Measurements from ENCODE around the gene KCNIP1. TPM values are rescaled to one million over a fixed set of nuclear protein-coding genes. Genes with fewer than 3 reads are reported as not detected.

The KCNIP1 gene
- total and polyA plus RNA-seq, 4 donors, result 0.13 to 1.8 (median 0.72) TPM

DNA sequence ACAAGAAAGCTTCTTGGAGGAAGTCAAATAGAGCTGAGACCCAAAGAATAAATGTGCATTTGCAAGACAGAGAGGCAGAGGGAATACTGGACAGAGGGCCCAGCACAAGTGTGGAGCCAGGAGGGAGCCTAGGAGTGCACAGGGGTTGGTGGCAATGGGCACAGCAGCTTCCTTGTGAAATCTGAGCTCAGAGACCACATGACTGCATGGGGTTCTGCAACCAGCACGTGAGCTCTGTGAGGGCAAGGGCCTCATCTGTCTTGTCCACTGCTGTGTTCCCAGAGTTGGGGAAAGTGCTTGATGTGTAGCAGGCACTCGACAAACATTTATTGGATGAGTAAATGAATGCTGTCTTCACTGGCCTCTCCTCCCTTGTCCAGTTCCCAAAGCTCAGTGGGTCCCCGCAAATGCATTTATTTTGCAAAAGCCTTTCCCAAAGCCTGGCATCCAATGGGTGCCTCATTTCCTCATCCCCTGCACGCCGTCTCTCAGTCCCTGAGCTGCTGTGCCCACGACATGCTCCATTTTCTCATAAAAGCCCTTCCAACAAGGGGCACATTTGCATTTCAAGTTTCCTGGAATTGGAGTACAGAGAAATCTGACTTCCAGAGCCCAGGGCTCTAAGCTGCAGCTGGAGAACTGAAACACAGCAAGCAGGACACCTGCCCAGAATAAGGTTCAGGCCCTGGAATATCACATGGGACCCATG is 58.5 kb downstream of the KCNIP1 start:
- Histone ChIP-seq H3K36me3 (ENCODE audit: control insufficient read depth in 4 of 4, insufficient read depth in 4 of 4, low read length in 4 of 4) (no peaks in the 10 kb centered on the region), H3K27me3 (ENCODE audit: control insufficient read depth in 3 of 3, insufficient read depth in 3 of 3, low read length in 2 of 3) (no peaks in the 10 kb centered on the region), H3K27ac (ENCODE audit: low read depth in 1 of 2, low read length in 1 of 2) (no peak overlapping the region), H3K4me3 (no peak overlapping the region), H3K4me1 (ENCODE audit: control insufficient read depth in 5 of 5, insufficient read depth in 5 of 5, low read length in 5 of 5) (no peaks in the 10 kb centered on the region), H3K9me3 (ENCODE audit: control insufficient read depth in 4 of 4, insufficient read depth in 3 of 4, low read length in 3 of 4) (peaks cover 0 to 2% (median 0%) of the 10 kb centered on the region in 4 donors), H3K9ac (ENCODE audit: insufficient read depth in 1 of 2, low read length in 2 of 2) (no peak overlapping the region)
- TF ChIP-seq, protein P1, sequence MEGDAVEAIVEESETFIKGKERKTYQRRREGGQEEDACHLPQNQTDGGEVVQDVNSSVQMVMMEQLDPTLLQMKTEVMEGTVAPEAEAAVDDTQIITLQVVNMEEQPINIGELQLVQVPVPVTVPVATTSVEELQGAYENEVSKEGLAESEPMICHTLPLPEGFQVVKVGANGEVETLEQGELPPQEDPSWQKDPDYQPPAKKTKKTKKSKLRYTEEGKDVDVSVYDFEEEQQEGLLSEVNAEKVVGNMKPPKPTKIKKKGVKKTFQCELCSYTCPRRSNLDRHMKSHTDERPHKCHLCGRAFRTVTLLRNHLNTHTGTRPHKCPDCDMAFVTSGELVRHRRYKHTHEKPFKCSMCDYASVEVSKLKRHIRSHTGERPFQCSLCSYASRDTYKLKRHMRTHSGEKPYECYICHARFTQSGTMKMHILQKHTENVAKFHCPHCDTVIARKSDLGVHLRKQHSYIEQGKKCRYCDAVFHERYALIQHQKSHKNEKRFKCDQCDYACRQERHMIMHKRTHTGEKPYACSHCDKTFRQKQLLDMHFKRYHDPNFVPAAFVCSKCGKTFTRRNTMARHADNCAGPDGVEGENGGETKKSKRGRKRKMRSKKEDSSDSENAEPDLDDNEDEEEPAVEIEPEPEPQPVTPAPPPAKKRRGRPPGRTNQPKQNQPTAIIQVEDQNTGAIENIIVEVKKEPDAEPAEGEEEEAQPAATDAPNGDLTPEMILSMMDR (IDR thresholded peaks at IDR 0.05; ENCODE audit: control extremely low read depth, extremely low read depth), result no peak
- ATAC-seq (ENCODE audit: insufficient read depth, low FRiP score), result no peak
- DNase-seq, result no peak
- 79 to 82% methylated on average over 6 of the region's 6 CpGs for WGBS, 2 donors

DNA sequence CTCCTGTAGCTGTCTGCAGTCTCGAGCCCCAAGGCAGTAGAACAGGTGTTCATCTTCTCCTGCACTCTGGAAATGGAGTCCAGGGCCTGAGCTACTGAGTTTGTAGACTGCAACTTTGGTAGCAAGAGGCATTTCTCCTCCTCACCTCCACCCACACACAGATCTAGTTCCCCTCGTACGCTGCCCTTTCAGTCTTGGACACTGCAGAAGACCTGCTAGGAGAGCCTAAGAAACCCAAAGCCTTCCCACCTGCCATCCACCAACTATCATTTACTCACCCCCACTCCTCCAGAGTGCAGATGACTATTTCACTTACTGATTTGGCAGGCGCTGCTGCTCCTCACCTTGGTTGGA is 59.0 kb downstream of the KCNIP1 start:
- Histone ChIP-seq H3K9me3 (ENCODE audit: control insufficient read depth in 4 of 4, insufficient read depth in 3 of 4, low read length in 3 of 4) (peaks cover 0 to 2% (median 0%) of the 10 kb centered on the region in 4 donors), H3K4me3 (no peak overlapping the region), H3K4me1 (ENCODE audit: control insufficient read depth in 5 of 5, insufficient read depth in 5 of 5, low read length in 5 of 5) (no peaks in the 10 kb centered on the region), H3K36me3 (ENCODE audit: control insufficient read depth in 4 of 4, insufficient read depth in 4 of 4, low read length in 4 of 4) (no peaks in the 10 kb centered on the region), H3K9ac (ENCODE audit: insufficient read depth in 1 of 2, low read length in 2 of 2) (no peak overlapping the region), H3K27ac (ENCODE audit: low read depth in 1 of 2, low read length in 1 of 2) (no peak overlapping the region), H3K27me3 (ENCODE audit: control insufficient read depth in 3 of 3, insufficient read depth in 3 of 3, low read length in 2 of 3) (no peaks in the 10 kb centered on the region)
- ATAC-seq (ENCODE audit: insufficient read depth, low FRiP score) (no peak), DNase-seq (no peak)
- TF ChIP-seq, protein P1 (IDR thresholded peaks at IDR 0.05; ENCODE audit: control extremely low read depth, extremely low read depth), result no peak
- WGBS, 2 donors, result 81 to 86% methylated on average over 4 of the region's 4 CpGs

- H3K36me3 ChIP-seq (ENCODE audit: control insufficient read depth in 4 of 4, insufficient read depth in 4 of 4, low read length in 4 of 4), result no peaks in the 10 kb centered on the region
- H3K27me3 ChIP-seq (ENCODE audit: control insufficient read depth in 3 of 3, insufficient read depth in 3 of 3, low read length in 2 of 3), result no peaks in the 10 kb centered on the region
- ATAC-seq (ENCODE audit: insufficient read depth, low FRiP score) (no peak), DNase-seq (no peak)
- no peaks in the 10 kb centered on the region for H3K4me1 ChIP-seq (ENCODE audit: control insufficient read depth in 5 of 5, insufficient read depth in 5 of 5, low read length in 5 of 5)
- H3K4me3 ChIP-seq, result no peak overlapping the region
- WGBS, 2 donors, result 62 to 74% methylated on average over 12 of the region's 12 CpGs
- H3K9ac ChIP-seq (ENCODE audit: insufficient read depth in 1 of 2, low read length in 2 of 2), result no peak overlapping the region
- H3K9me3 ChIP-seq (ENCODE audit: control insufficient read depth in 4 of 4, insufficient read depth in 3 of 4, low read length in 3 of 4), result peaks cover 0 to 2% (median 0%) of the 10 kb centered on the region in 4 donors
- H3K27ac ChIP-seq (ENCODE audit: low read depth in 1 of 2, low read length in 1 of 2), result no peak overlapping the region
- TF ChIP-seq, protein P1 (IDR thresholded peaks at IDR 0.05; ENCODE audit: control extremely low read depth, extremely low read depth), result no peak
These were observed 60.2 kb downstream of the KCNIP1 start for GRCh38 chr5:170563824-170564567.

Measured in lung (tissue), 12 donors.